GM19324 (cell line): Measurements from ENCODE around the gene ASL.
"Not testable (repeated sequence)": the region's sequence is repeated elsewhere in the genome, so short reads cannot be mapped to it uniquely, and the experiment has no call there.

Source experiments
- ATAC-seq: cut with Tn5 transposase; IDR thresholded peaks from one replicate; pipeline ENCODE4 v1.9.1; 2021; ENCODE audit warnings: mild to moderate bottlenecking, moderate library complexity; ENCODE audit not compliant: unreplicated experiment, low FRiP score

ASL gene

GRCh38 chr7:66116680-66117420 lies 41.2 kb downstream of the ASL start:
- ATAC-seq: not testable (repeated sequence)

- no peak for ATAC-seq
These were observed 43.0 kb downstream of the ASL start for GRCh38 chr7:66118603-66119002.

- no peak for ATAC-seq
These were observed 43.7 kb downstream of the ASL start for GRCh38 chr7:66119245-66119850.

- ATAC-seq: no peak
These were observed 47.5 kb downstream of the ASL start for GRCh38 chr7:66123175-66123528.

GRCh38 chr7:66124569-66124861 lies 48.9 kb downstream of the ASL start:
- not testable (repeated sequence) for ATAC-seq

- ATAC-seq: no peak
These were observed 49.6 kb downstream of the ASL start for GRCh38 chr7:66125052-66125694.

- ATAC-seq: not testable (repeated sequence)
These were observed 50.2 kb downstream of the ASL start for GRCh38 chr7:66125781-66126352.

- not testable (repeated sequence) for ATAC-seq
These were observed 51.6 kb downstream of the ASL start for GRCh38 chr7:66127172-66127571.

- no peak for ATAC-seq
These were observed 63.6 kb downstream of the ASL start for GRCh38 chr7:66138994-66139752.

- no peak for ATAC-seq
These were observed 65.3 kb downstream of the ASL start for GRCh38 chr7:66140924-66141323.

- no peak for ATAC-seq
These were observed 66.7 kb downstream of the ASL start for GRCh38 chr7:66142334-66142733.

GRCh38 chr7:66142996-66143395 lies 67.4 kb downstream of the ASL start:
- ATAC-seq: no peak
